Ishikawa (cell line): ENCODE results near the gene PPM1B.

Source experiments
- CEBPB ChIP-seq: IDR thresholded peaks from 2 replicates; pipeline ENCODE4 v1.6.1; 2012
- CREB1 ChIP-seq: IDR thresholded peaks from 2 replicates; pipeline ENCODE4 v1.6.1; 2012; ENCODE audit warnings: low read depth
- EGR1 ChIP-seq: IDR thresholded peaks from 2 replicates; pipeline ENCODE4 v1.6.1; 2012
- EP300 ChIP-seq: IDR thresholded peaks from 2 replicates; pipeline ENCODE4 v1.6.1; 2012; ENCODE audit warnings: borderline replicate concordance
- FOXM1 ChIP-seq: IDR thresholded peaks from 2 replicates; pipeline ENCODE4 v1.6.1; 2012; ENCODE audit warnings: low read depth, borderline replicate concordance
- MAX ChIP-seq: IDR thresholded peaks from 2 replicates; pipeline ENCODE4 v1.6.1; 2012
- NFIC ChIP-seq: IDR thresholded peaks from 2 replicates; pipeline ENCODE4 v1.6.1; 2012
- RAD21 ChIP-seq: IDR thresholded peaks from 2 replicates; pipeline ENCODE4 v1.6.1; 2012; ENCODE audit warnings: low read depth
- REST ChIP-seq: IDR thresholded peaks from 2 replicates; pipeline ENCODE4 v1.6.1; 2012; ENCODE audit warnings: low read depth, mild to moderate bottlenecking
- TAF1 ChIP-seq: IDR thresholded peaks from 2 replicates; pipeline ENCODE4 v1.6.1; 2012; ENCODE audit warnings: low read depth, mild to moderate bottlenecking
- TCF12 ChIP-seq: IDR thresholded peaks from 2 replicates; pipeline ENCODE4 v1.6.1; 2012; ENCODE audit warnings: low read depth
- TEAD4 ChIP-seq: IDR thresholded peaks from 2 replicates; pipeline ENCODE4 v1.6.1; 2012
- USF1 ChIP-seq: IDR thresholded peaks from 2 replicates; pipeline ENCODE4 v1.6.1; 2012
- YY1 ChIP-seq: IDR thresholded peaks from 2 replicates; pipeline ENCODE4 v1.6.1; 2012; ENCODE audit warnings: low read depth
- ZBTB7A ChIP-seq: IDR thresholded peaks from 2 replicates; pipeline ENCODE4 v1.6.1; 2012; ENCODE audit warnings: low read depth

Gene PPM1B

GRCh38 chr2:44178950-44179349 is 10.3 kb downstream of the PPM1B start:
- TF ChIP-seq MAX (no peak), YY1 (no peak), ZBTB7A (no peak), USF1 (no peak), EGR1 (no peak), TAF1 (no peak), REST (no peak), EP300 (no peak), FOXM1 (no peak), NFIC (no peak), TEAD4 (no peak), RAD21 (no peak), CREB1 (no peak), CEBPB (no peak), TCF12 (no peak)

GRCh38 chr2:44181648-44182047 is 13.0 kb downstream of the PPM1B start:
- no peak for TF ChIP-seq TAF1
- no peak for TF ChIP-seq CREB1
- no peak for TF ChIP-seq MAX
- TF ChIP-seq YY1: no peak
- TF ChIP-seq REST: no peak
- no peak for TF ChIP-seq TEAD4
- no peak for TF ChIP-seq TCF12
- no peak for TF ChIP-seq CEBPB
- TF ChIP-seq ZBTB7A: no peak
- TF ChIP-seq FOXM1: no peak
- TF ChIP-seq RAD21: no peak

GRCh38 chr2:44184106-44184505 is 15.4 kb downstream of the PPM1B start:
- TF ChIP-seq TEAD4 (no peak), NFIC (no peak), CEBPB (no peak), EGR1 (no peak), TAF1 (no peak), RAD21 (no peak), ZBTB7A (no peak), USF1 (no peak), TCF12 (no peak), YY1 (no peak), CREB1 (no peak), REST (no peak), MAX (no peak), EP300 (no peak), FOXM1 (no peak)

- no peak for TF ChIP-seq RAD21
- no peak for TF ChIP-seq NFIC
- TF ChIP-seq TCF12: no peak
- TF ChIP-seq REST: no peak
- no peak for TF ChIP-seq FOXM1
- no peak for TF ChIP-seq CREB1
- TF ChIP-seq EGR1: no peak
- no peak for TF ChIP-seq USF1
- no peak for TF ChIP-seq ZBTB7A
- TF ChIP-seq YY1: no peak
- no peak for TF ChIP-seq TEAD4
- no peak for TF ChIP-seq CEBPB
- TF ChIP-seq EP300: no peak
- TF ChIP-seq MAX: no peak
- TF ChIP-seq TAF1: no peak
Measured at GRCh38 chr2:44186810-44187209, 18.1 kb downstream of the PPM1B start.
